Measurements from ENCODE around the gene CDH4. TPM values are rescaled to one million over a fixed set of nuclear protein-coding genes. Genes with fewer than 3 reads are reported as not detected.

Gene CDH4
- total RNA-seq, 1 donor from 2014 or later, result not detected

- no peak for ATAC-seq (ENCODE audit: low read depth)
- POLR2A ChIA-PET, result no interaction called here
- intact Hi-C loops (cut with micrococcal nuclease), result no loop called here
These were observed 162.5 kb downstream of the CDH4 start for GRCh38 chr20:61414455-61414991.

GRCh38 chr20:61416546-61416945 is 164.5 kb downstream of the CDH4 start:
- H3K4me3 Mint-ChIP-seq, result no peak overlapping the region
- intact Hi-C loops (cut with micrococcal nuclease), result no loop called here
- no peaks in the 10 kb centered on the region for H3K4me1 Mint-ChIP-seq
- POLR2A ChIA-PET, result no interaction called here
- DNase-seq, result no peak
- CTCF ChIA-PET, result no interaction called here
- no peaks in the 10 kb centered on the region for H3K9me3 Mint-ChIP-seq
- ATAC-seq (ENCODE audit: low read depth), result no peak
- TF ChIP-seq CTCF (IDR thresholded peaks at IDR 0.05), result no peak
- H3K36me3 Mint-ChIP-seq (ENCODE audit: low read depth), result no peaks in the 10 kb centered on the region
- H3K27me3 Mint-ChIP-seq, result no peaks in the 10 kb centered on the region
- H3K27ac Mint-ChIP-seq, result no peak overlapping the region

More at GRCh38 chr20:61414455-61414991, 162.5 kb downstream of the CDH4 start:
- Mint-ChIP-seq H3K9me3 (no peaks in the 10 kb centered on the region), H3K27me3 (no peaks in the 10 kb centered on the region), H3K36me3 (ENCODE audit: low read depth) (no peaks in the 10 kb centered on the region), H3K4me1 (no peaks in the 10 kb centered on the region), H3K27ac (no peak overlapping the region), H3K4me3 (no peak overlapping the region)
- TF ChIP-seq CTCF (IDR thresholded peaks at IDR 0.05), result no peak
- CTCF ChIA-PET, result no interaction called here
- DNase-seq, result no peak

- Mint-ChIP-seq H3K9me3 (no peaks in the 10 kb centered on the region), H3K27me3 (no peaks in the 10 kb centered on the region), H3K4me1 (no peaks in the 10 kb centered on the region), H3K27ac (no peak overlapping the region), H3K4me3 (no peak overlapping the region), H3K36me3 (ENCODE audit: low read depth) (no peaks in the 10 kb centered on the region)
- ChIA-PET POLR2A (no interaction called here), CTCF (no interaction called here)
- no peak for TF ChIP-seq CTCF (IDR thresholded peaks at IDR 0.05)
- intact Hi-C loops (cut with micrococcal nuclease), result no loop called here
- no peak for DNase-seq
- no peak for ATAC-seq (ENCODE audit: low read depth)
These were observed 165.3 kb downstream of the CDH4 start for GRCh38 chr20:61417221-61417941.

- ChIA-PET POLR2A (no interaction called here), CTCF (no interaction called here)
- Mint-ChIP-seq H3K4me3 (no peak overlapping the region), H3K9me3 (no peaks in the 10 kb centered on the region), H3K36me3 (ENCODE audit: low read depth) (no peaks in the 10 kb centered on the region), H3K4me1 (no peaks in the 10 kb centered on the region), H3K27me3 (no peaks in the 10 kb centered on the region), H3K27ac (no peak overlapping the region)
- DNase-seq (no peak), ATAC-seq (ENCODE audit: low read depth) (no peak)
- TF ChIP-seq CTCF (IDR thresholded peaks at IDR 0.05), result no peak
- intact Hi-C loops (cut with micrococcal nuclease), result no loop called here
These were observed 166.9 kb downstream of the CDH4 start for GRCh38 chr20:61419010-61419409.

GRCh38 chr20:61419501-61419900 is 167.4 kb downstream of the CDH4 start:
- intact Hi-C loops (cut with micrococcal nuclease), result no loop called here
- ChIA-PET POLR2A (no interaction called here), CTCF (no interaction called here)
- Mint-ChIP-seq H3K4me1 (no peaks in the 10 kb centered on the region), H3K36me3 (ENCODE audit: low read depth) (no peaks in the 10 kb centered on the region), H3K27ac (no peak overlapping the region), H3K27me3 (no peaks in the 10 kb centered on the region), H3K4me3 (no peak overlapping the region), H3K9me3 (no peaks in the 10 kb centered on the region)
- ATAC-seq (ENCODE audit: low read depth), result no peak
- DNase-seq, result no peak
- TF ChIP-seq CTCF (IDR thresholded peaks at IDR 0.05), result no peak

All from activated B cell treated with CpG ODN at 0.5 μM for 24 hours (primary cell).